GM12878 (cell line): ENCODE results near the gene ZNF445. TPM values are rescaled to one million over a fixed set of nuclear protein-coding genes. Genes with fewer than 3 reads are reported as not detected.

Experiments
- ATAC-seq: fragments of 200-7000 bp; cut with Tn5 transposase; 3 replicates; pipeline ENCODE4 v1.9.1; 2020; ENCODE audit warnings: mild to moderate bottlenecking, moderate library complexity
- BruUV-seq: library from RNA; stranded (reverse); fragments of 400-500 nt; replicated peaks from 2 replicates; lab custom pipeline; 2021; lab: Mats Ljungman, UMichigan
- CTCF ChIA-PET: fragments of 300-600 bp; sonication (Branson Sonifier 250); formaldehyde crosslinking; extraction: SDS; loops from one replicate; lab custom pipeline; 2021; ENCODE audit warnings: inconsistent platforms; lab: Yijun Ruan, JAX
- POLR2A ChIA-PET: fragments of 350-600 bp; formaldehyde crosslinking; extraction: SDS; loops from one replicate; lab custom pipeline; 2021; ENCODE audit warnings: inconsistent platforms; lab: Charles Lee
- RAD21 ChIA-PET: fragments of 300-600 bp; sonication (Branson Sonifier 250); formaldehyde crosslinking; loops from one replicate; lab custom pipeline; 2023; ENCODE audit warnings: antibody characterized with exemption; ENCODE audit not compliant: unreplicated experiment; lab: Charles Lee
- SMC1A ChIA-PET: fragments of 300-600 bp; sonication (Branson Sonifier 250); formaldehyde crosslinking; loops from one replicate; lab custom pipeline; 2023; ENCODE audit not compliant: unreplicated experiment, uncharacterized antibody; lab: Charles Lee
- DNase-seq: peaks from one replicate; pipeline ENCODE4 v3.0.0-alpha.2; 2011; ENCODE audit warnings: low read depth, low spot score
- FAIRE-seq: peaks from 3 replicates; lab custom pipeline; 2011; peaks lifted over from hg19 to GRCh38; lab: Jason Lieb, UNC
- H2AFZ ChIP-seq: 2 replicates; pipeline ENCODE4 v1.6.0; 2011; ENCODE audit warnings: low read depth, low read length, control low read depth; ENCODE audit not compliant: control insufficient read depth
- H3K27ac ChIP-seq: 2 replicates; pipeline ENCODE4 v1.5.1; 2011; ENCODE audit warnings: control low read depth; ENCODE audit not compliant: control insufficient read depth, insufficient read depth
- H3K27me3 ChIP-seq, 2 experiments: replicated peaks in 1 of 2; 2 replicates each; pipeline versions ENCODE4 v1.6.0 to v1.6.1; 2011; ENCODE audit warnings: low read length in 1 of 2; ENCODE audit not compliant: control insufficient read depth in 2 of 2, insufficient read depth in 2 of 2
- H3K36me3 ChIP-seq, 2 experiments: 2 replicates each; pipeline ENCODE4 v1.5.1; 2011; ENCODE audit warnings: low read length in 1 of 2; ENCODE audit not compliant: control insufficient read depth in 2 of 2, insufficient read depth in 2 of 2
- H3K4me1 ChIP-seq: 2 replicates; pipeline ENCODE4 v1.6.1; 2011; ENCODE audit warnings: mild to moderate bottlenecking, low read length, moderate library complexity, mixed read lengths; ENCODE audit not compliant: control insufficient read depth, insufficient read depth
- H3K4me2 ChIP-seq: 2 replicates; pipeline ENCODE4 v1.6.0; 2011; ENCODE audit warnings: control low read depth; ENCODE audit not compliant: control insufficient read depth, insufficient read depth
- H3K4me3 ChIP-seq: fragments of 200-600 bp; sonication (generic); 2 replicates; pipeline ENCODE4 v1.5.1; 2016
- H3K79me2 ChIP-seq: 2 replicates; pipeline ENCODE4 v1.6.0; 2011; ENCODE audit warnings: low read length; ENCODE audit not compliant: control insufficient read depth, insufficient read depth
- H3K9ac ChIP-seq: 2 replicates; pipeline ENCODE4 v1.8.0; 2011; ENCODE audit warnings: low read length, control low read depth, mixed read lengths; ENCODE audit not compliant: control insufficient read depth, insufficient read depth
- H3K9me3 ChIP-seq: replicated peaks from 3 replicates; pipeline ENCODE4 v1.5.1; 2011; ENCODE audit warnings: mild to moderate bottlenecking, low read length; ENCODE audit not compliant: control insufficient read depth, insufficient read depth
- H4K20me1 ChIP-seq: 2 replicates; pipeline ENCODE4 v1.6.0; 2011; ENCODE audit not compliant: control insufficient read depth, insufficient read depth
- BHLHE40 ChIP-seq, 2 experiments: fragments of 450-650 bp in 1 of 2; IDR thresholded peaks; 2 replicates each; pipeline ENCODE4 v1.6.1; 2011 to 2017; ENCODE audit warnings: low read depth in 2 of 2, borderline replicate concordance in 1 of 2, improper control_type of control experiment in 1 of 2, low read length in 1 of 2, mild to moderate bottlenecking in 1 of 2
- KDM1A ChIP-seq: fragments of 200-600 bp; sonication (generic); IDR thresholded peaks from 2 replicates; pipeline ENCODE4 v1.6.1; 2016; ENCODE audit warnings: borderline replicate concordance
- NBN ChIP-seq: fragments of 450-650 bp; IDR thresholded peaks from 2 replicates; pipeline ENCODE4 v1.6.1; 2016
- NFIC ChIP-seq: IDR thresholded peaks from 2 replicates; pipeline ENCODE4 v1.6.1; 2012; ENCODE audit warnings: low read depth, mild to moderate bottlenecking, inconsistent platforms, low read length, moderate library complexity
- SKIL ChIP-seq: fragments of 450-650 bp; IDR thresholded peaks from 2 replicates; pipeline ENCODE4 v1.6.1; 2017; ENCODE audit warnings: mild to moderate bottlenecking, low read depth, inconsistent platforms; ENCODE audit not compliant: poor library complexity, severe bottlenecking
- SMAD1 ChIP-seq: fragments of 450-650 bp; IDR thresholded peaks from 2 replicates; pipeline ENCODE4 v1.6.1; 2018; ENCODE audit warnings: mild to moderate bottlenecking, low read depth; ENCODE audit not compliant: partially characterized antibody
- SMARCA5 ChIP-seq: fragments of 450-650 bp; IDR thresholded peaks from 2 replicates; pipeline ENCODE4 v1.6.1; 2017; ENCODE audit warnings: mild to moderate bottlenecking
- SP1 ChIP-seq: IDR thresholded peaks from one replicate; pipeline ENCODE4 v1.6.1; 2011; ENCODE audit warnings: low read depth, low read length
- TBL1XR1 ChIP-seq: IDR thresholded peaks from 2 replicates; pipeline ENCODE4 v1.6.1; 2012; ENCODE audit warnings: low read depth, low read length, improper control_type of control experiment
- ZNF687 ChIP-seq: fragments of 450-650 bp; IDR thresholded peaks from 2 replicates; pipeline ENCODE4 v1.6.1; 2017; ENCODE audit warnings: mild to moderate bottlenecking, moderate library complexity
- WGBS: methylation state at CpG from one replicate; pipeline ENCODE4 v1.1.6; 2016; ENCODE audit warnings: low lambda C conversion rate; ENCODE audit not compliant: insufficient replicate concordance, insufficient coverage; ENCODE audit errors: missing lambda C conversion rate; 5-methylcytosine and 5-hydroxymethylcytosine counted together
- in situ Hi-C: fragments of 300-500 bp; cut with MboI; formaldehyde crosslinking; loops from 9 replicates; pipeline ENCODE4 v1.14.3; 2018; ENCODE audit warnings: mixed read lengths
- intact Hi-C: fragments of 100-400 bp; cut with micrococcal nuclease; formaldehyde crosslinking; loops from one replicate; pipeline ENCODE4 v1.14.2; 2022; ENCODE audit not compliant: unreplicated experiment
- polyA plus RNA-seq, 11 experiments: library from polyadenylated mRNA; depleted of rRNA in 4 of 11; unstranded in 6 of 11; stranded (reverse) in 5 of 11; fragments of >200 nt; fragmentation: Nextera tagmentation in 4 of 11; fragmentation: Illumina TruSeq in 1 of 11; extraction: Ambion mirVana in 4 of 11; extraction: Trizol in 1 of 11; gene quantifications; 1 replicate in 1 of 11; 2 replicates in 10 of 11; pipeline versions ENCODE4 v1.2.1 to v1.2.3, GENCODE V29; 2011 to 2016; ENCODE audit warnings: inconsistent platforms in 2 of 11, missing spikeins in 2 of 11, low read depth in 1 of 11
- total RNA-seq, 4 experiments: library from RNA; depleted of rRNA in 3 of 4; stranded (reverse); fragments of >200 nt in 3 of 4; fragmentation: Illumina TruSeq in 1 of 4; extraction: Trizol in 1 of 4; gene quantifications; 2 replicates each; pipeline versions ENCODE4 v1.2.1 to v1.2.3, GENCODE V29; 2013 to 2021
- TF ChIP-seq, protein P1 (sequence below): fragments of 450-650 bp; IDR thresholded peaks from 2 replicates; pipeline ENCODE4 v1.6.1; 2016; ENCODE audit warnings: mild to moderate bottlenecking

ZNF445 gene
- total and polyA plus RNA-seq, 10 of the 15 experiments (the other 5 are each of a cell fraction or from before 2014, with no cell fraction given), result 0.80 to 14.4 (median 5.6) TPM

DNA sequence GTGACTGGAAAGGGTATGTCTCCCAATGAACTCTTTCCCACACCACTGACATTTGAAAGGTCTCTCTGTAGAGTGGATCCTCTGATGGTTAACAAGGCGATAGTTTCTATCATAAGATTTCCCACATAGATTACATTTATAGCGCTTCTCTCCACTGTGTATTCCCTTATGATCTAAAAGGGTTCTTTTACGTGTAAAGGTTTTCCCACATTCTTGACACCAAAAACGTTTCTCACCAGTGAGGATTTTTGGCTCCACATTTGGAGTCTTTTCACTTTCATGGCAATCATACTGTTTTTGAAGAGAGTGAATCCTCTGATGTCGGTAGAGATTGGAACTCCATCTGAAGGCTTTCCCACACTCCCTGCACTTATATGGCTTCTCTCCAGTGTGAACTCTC lies 30.5 kb downstream of the ZNF445 start (continued):
- TF ChIP-seq ZNF687, result no peak
- TF ChIP-seq BHLHE40 (IDR thresholded peaks at IDR 0.05; ENCODE audit: borderline replicate concordance in 1 of 2, low read depth in 2 of 2, low read length in 1 of 2), result no peak
- TF ChIP-seq, protein P1, sequence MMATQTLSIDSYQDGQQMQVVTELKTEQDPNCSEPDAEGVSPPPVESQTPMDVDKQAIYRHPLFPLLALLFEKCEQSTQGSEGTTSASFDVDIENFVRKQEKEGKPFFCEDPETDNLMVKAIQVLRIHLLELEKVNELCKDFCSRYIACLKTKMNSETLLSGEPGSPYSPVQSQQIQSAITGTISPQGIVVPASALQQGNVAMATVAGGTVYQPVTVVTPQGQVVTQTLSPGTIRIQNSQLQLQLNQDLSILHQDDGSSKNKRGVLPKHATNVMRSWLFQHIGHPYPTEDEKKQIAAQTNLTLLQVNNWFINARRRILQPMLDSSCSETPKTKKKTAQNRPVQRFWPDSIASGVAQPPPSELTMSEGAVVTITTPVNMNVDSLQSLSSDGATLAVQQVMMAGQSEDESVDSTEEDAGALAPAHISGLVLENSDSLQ, result no peak
- TF ChIP-seq, all 136 proteins: peak for 0

GRCh38 chr3:44445786-44446185 lies 31.7 kb downstream of the ZNF445 start:
- BruUV-seq, result no TSS peak
- TF ChIP-seq SMARCA5, result no peak
- TF ChIP-seq KDM1A, result no peak
- TF ChIP-seq SMAD1, result no peak
- TF ChIP-seq TBL1XR1, result no peak
- no peak for TF ChIP-seq SKIL
- no peak for TF ChIP-seq NFIC
- no peak for TF ChIP-seq SP1
- no peak for TF ChIP-seq NBN
- H3K4me3 ChIP-seq, result no peak overlapping the region
- no peak overlapping the region for H3K4me2 ChIP-seq
- RAD21 ChIA-PET, result no interaction called here
- no peak for FAIRE-seq
- in situ Hi-C loops (no loop called here), intact Hi-C loops (no loop called here)
- DNase-seq, result no peak
- no peaks in the 10 kb centered on the region; the same call in 2 of the 3 replicates for H3K9me3 ChIP-seq
- no peak overlapping the region for H3K27ac ChIP-seq
- no peaks in the 10 kb centered on the region for H3K27me3 ChIP-seq
- H3K4me1 ChIP-seq, result peaks cover 8% of the 10 kb centered on the region; the same call in 1 of the 2 replicates
- 99% methylated on average over 5 of the region's 5 CpGs for whole genome bisulfite sequencing
- CTCF ChIA-PET, result interaction anchor here (0.6 kb wide), 1 partner anchor 81 kb away, joined by 3 read pairs; no protein-coding TSS in a partner anchor
- POLR2A ChIA-PET, result no interaction called here
- no peak overlapping the region for H2AFZ ChIP-seq
- H3K79me2 ChIP-seq, result no peaks in the 10 kb centered on the region
- no peak for ATAC-seq
- H3K36me3 ChIP-seq, result peaks cover 18 to 34% of the 10 kb centered on the region in 2 experiments
- SMC1A ChIA-PET, result no interaction called here
- no peak overlapping the region for H3K9ac ChIP-seq
- no peaks in the 10 kb centered on the region for H4K20me1 ChIP-seq
